Ishikawa (cell line): ENCODE measurements around the gene MAP7D2.

ENCODE experiments used
- CREB1 ChIP-seq: IDR thresholded peaks from 2 replicates; pipeline ENCODE4 v1.6.1; 2012; ENCODE audit warnings: low read depth
- EP300 ChIP-seq: IDR thresholded peaks from 2 replicates; pipeline ENCODE4 v1.6.1; 2012; ENCODE audit warnings: borderline replicate concordance
- FOXM1 ChIP-seq: IDR thresholded peaks from 2 replicates; pipeline ENCODE4 v1.6.1; 2012; ENCODE audit warnings: low read depth, borderline replicate concordance
- REST ChIP-seq: IDR thresholded peaks from 2 replicates; pipeline ENCODE4 v1.6.1; 2012; ENCODE audit warnings: low read depth, mild to moderate bottlenecking
- TAF1 ChIP-seq: IDR thresholded peaks from 2 replicates; pipeline ENCODE4 v1.6.1; 2012; ENCODE audit warnings: low read depth, mild to moderate bottlenecking
- ZBTB7A ChIP-seq: IDR thresholded peaks from 2 replicates; pipeline ENCODE4 v1.6.1; 2012; ENCODE audit warnings: low read depth

- no peak for TF ChIP-seq EP300
- no peak for TF ChIP-seq TAF1
- TF ChIP-seq ZBTB7A = no peak
- no peak for TF ChIP-seq FOXM1
- no peak for TF ChIP-seq CREB1
- TF ChIP-seq REST = no peak
These were observed 128.9 kb downstream of the MAP7D2 start for GRCh38 chrX:19987856-19988255.
